H1 (cell line): ENCODE data around the gene JOSD1. TPM values are rescaled to one million over a fixed set of nuclear protein-coding genes. Genes with fewer than 3 reads are reported as not detected.

Source experiments
- HDAC6 ChIP-seq: IDR thresholded peaks from one replicate; pipeline ENCODE4 v1.7.1; 2012; ENCODE audit warnings: low read depth, mild to moderate bottlenecking, inconsistent platforms, low read length, moderate library complexity
- RFX5 ChIP-seq: IDR thresholded peaks from 2 replicates; pipeline ENCODE4 v1.6.1; 2011; ENCODE audit warnings: low read depth, low read length, improper control_type of control experiment, borderline replicate concordance
- SAP30 ChIP-seq: fragments of 300-600 bp; sonication (generic); IDR thresholded peaks from 2 replicates; pipeline ENCODE4 v1.7.1; 2012; ENCODE audit warnings: low read length, moderate library complexity, mild to moderate bottlenecking, inconsistent platforms; ENCODE audit not compliant: insufficient read depth, insufficient replicate concordance
- polyA plus RNA-seq, 7 experiments: library from polyadenylated mRNA; depleted of rRNA in 3 of 7; stranded (reverse) in 5 of 7; unstranded in 2 of 7; fragments of >200 nt in 5 of 7; fragments of 200-250 nt in 2 of 7; gene quantifications; 1 replicate in 5 of 7; 2 replicates in 1 of 7; 4 replicates in 1 of 7; pipeline versions ENCODE4 v1.2.1 to v1.2.3, GENCODE V29; 2011 to 2013; ENCODE audit warnings: missing spikeins in 2 of 7, mixed read lengths in 2 of 7
- total RNA-seq: library from RNA; stranded (reverse); fragmentation: NEBNext Ultra II Directional; extraction: Animal tissue kit (Norgen Biotek cat#: 25700); gene quantifications from 2 replicates; pipeline ENCODE4 v1.2.1, GENCODE V29; 2021

Gene JOSD1
- total and polyA plus RNA-seq, 2 of the 8 experiments (the other 6 are each of a cell fraction or from before 2014, with no cell fraction given): 18.4 to 20.2 TPM

DNA sequence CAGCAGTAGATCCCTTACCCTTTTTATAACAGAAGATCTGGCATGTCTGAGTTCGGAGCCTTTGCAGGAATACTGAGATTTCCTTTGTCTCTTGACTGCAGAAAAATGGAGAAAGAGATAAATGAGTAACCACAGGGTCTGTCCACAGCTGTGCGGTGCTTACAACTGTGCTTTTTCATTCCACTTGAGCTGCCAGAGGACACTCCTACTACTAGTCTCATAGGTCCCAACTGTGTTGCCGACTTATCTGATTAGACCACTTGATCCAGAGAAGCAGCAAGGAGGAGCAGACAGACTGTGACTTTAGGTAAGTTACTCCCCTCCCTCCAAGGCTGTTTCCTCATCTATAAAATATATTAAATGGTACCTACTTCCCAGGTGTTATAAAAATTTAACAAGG, 62.0 kb downstream of the JOSD1 start (continued):
- no peak for TF ChIP-seq SAP30
- TF ChIP-seq HDAC6: no peak
- no peak for TF ChIP-seq RFX5
